HepG2 (cell line): ENCODE data around the gene PLEKHA6. TPM values are rescaled to one million over a fixed set of nuclear protein-coding genes. Genes with fewer than 3 reads are reported as not detected.

Experiments used
- ATAC-seq: fragments of 200-7000 bp; cut with Tn5 transposase; 3 replicates; pipeline ENCODE4 v1.9.1; 2020; ENCODE audit warnings: mild to moderate bottlenecking, moderate library complexity
- BruUV-seq: library from RNA; stranded (reverse); fragments of 400-500 nt; replicated peaks from 2 replicates; lab custom pipeline; 2021; lab: Mats Ljungman, UMichigan
- CTCF ChIA-PET: fragments of 300-600 bp; formaldehyde crosslinking; extraction: SDS; loops from one replicate; lab custom pipeline; 2021; ENCODE audit warnings: low total read pairs, inconsistent platforms, low intra/inter-chr PET ratio; lab: Yijun Ruan, JAX
- POLR2A ChIA-PET: fragments of 350-600 bp; sonication (Branson Sonifier 250); formaldehyde crosslinking; loops from one replicate; lab custom pipeline; 2020; ENCODE audit warnings: antibody characterized with exemption, inconsistent platforms; lab: Yijun Ruan, JAX
- DNase-seq: peaks from one replicate; pipeline ENCODE4 v3.0.0-alpha.2; 2015; ENCODE audit warnings: low spot score
- FAIRE-seq: peaks from 3 replicates; lab custom pipeline; 2011; peaks lifted over from hg19 to GRCh38; lab: Jason Lieb, UNC
- H2AFZ ChIP-seq: one replicate; pipeline ENCODE4 v1.6.1; 2011; ENCODE audit warnings: low read length, inconsistent platforms
- H3K27ac ChIP-seq: fragments of 300-600 bp; 3 replicates; pipeline ENCODE4 v1.8.0; 2011; ENCODE audit warnings: mixed run types, mild to moderate bottlenecking, mixed read lengths, low read length, inconsistent platforms; ENCODE audit not compliant: insufficient read depth; ENCODE audit errors: extremely low read length
- H3K27me3 ChIP-seq, 2 experiments: fragments of 200-600 bp in 1 of 2; 2 replicates in 1 of 2; 3 replicates in 1 of 2; pipeline versions ENCODE4 v1.6.0 to v1.8.0; 2011; ENCODE audit warnings: low read length in 2 of 2, mild to moderate bottlenecking in 2 of 2, moderate library complexity in 2 of 2, inconsistent platforms in 1 of 2; ENCODE audit not compliant: insufficient read depth in 2 of 2, control insufficient read depth in 1 of 2
- H3K36me3 ChIP-seq, 2 experiments: fragments of 200-600 bp in 1 of 2; replicated peaks in 1 of 2; 2 replicates in 1 of 2; 3 replicates in 1 of 2; pipeline versions ENCODE4 v1.5.1 to v1.8.0; 2011; ENCODE audit warnings: low read length in 2 of 2, inconsistent platforms in 1 of 2; ENCODE audit not compliant: insufficient read depth in 2 of 2, control insufficient read depth in 1 of 2
- H3K4me1 ChIP-seq: 2 replicates; pipeline ENCODE4 v1.5.1; 2012; ENCODE audit warnings: low read length, inconsistent platforms; ENCODE audit not compliant: insufficient read depth
- H3K4me2 ChIP-seq: 2 replicates; pipeline ENCODE4 v1.6.0; 2011; ENCODE audit warnings: low read depth, low read length, inconsistent platforms
- H3K4me3 ChIP-seq, 3 experiments: fragments of 200-600 bp in 1 of 3; sonication (generic), shearing (Covaris generic) in 1 of 3; replicated peaks in 1 of 3; 2 replicates each; pipeline ENCODE4 v1.5.1; 2011 to 2016; ENCODE audit warnings: low read length in 3 of 3, inconsistent platforms in 2 of 3, low read depth in 2 of 3, mild to moderate bottlenecking in 2 of 3, control low read depth in 1 of 3, mixed read lengths in 1 of 3; ENCODE audit not compliant: insufficient read depth in 1 of 3
- H3K79me2 ChIP-seq: one replicate; pipeline ENCODE4 v1.6.1; 2011; ENCODE audit warnings: low read length, inconsistent platforms; ENCODE audit not compliant: insufficient read depth
- H3K9ac ChIP-seq: 2 replicates; pipeline ENCODE4 v1.6.0; 2011; ENCODE audit warnings: mild to moderate bottlenecking, low read depth, low read length, inconsistent platforms; ENCODE audit not compliant: insufficient read depth
- H3K9me3 ChIP-seq: 2 replicates; pipeline ENCODE4 v1.5.1; 2012; ENCODE audit warnings: mild to moderate bottlenecking, low read length
- H4K20me1 ChIP-seq: 2 replicates; pipeline ENCODE4 v1.6.0; 2011; ENCODE audit warnings: inconsistent platforms, mild to moderate bottlenecking, low read length, moderate library complexity; ENCODE audit not compliant: insufficient read depth
- ARNT2 ChIP-seq: sonication (generic); formaldehyde crosslinking; IDR thresholded peaks from 2 replicates; pipeline ENCODE4 v1.8.0; 2022; ENCODE audit warnings: mild to moderate bottlenecking, low read depth, missing genetic modification reagents, moderate library complexity
- CEBPB ChIP-seq: IDR thresholded peaks from 2 replicates; pipeline ENCODE4 v1.6.1; 2011; ENCODE audit warnings: low read depth, low read length, improper control_type of control experiment, borderline replicate concordance
- ELF3 ChIP-seq: IDR thresholded peaks from 2 replicates; pipeline ENCODE4 v1.6.1; 2016; ENCODE audit warnings: missing genetic modification reagents, missing compliant biosample characterization
- KLF12 ChIP-seq: sonication (generic); formaldehyde crosslinking; IDR thresholded peaks from 2 replicates; pipeline ENCODE4 v1.4.0; 2020; ENCODE audit warnings: missing genetic modification reagents, borderline replicate concordance
- LCORL ChIP-seq, 2 experiments: fragments of 450-650 bp in 1 of 2; sonication (generic) in 1 of 2; formaldehyde crosslinking in 1 of 2; IDR thresholded peaks; 2 replicates each; pipeline versions ENCODE4 v1.5.0 to v1.6.1; 2017 to 2020; ENCODE audit warnings: antibody characterized with exemption in 1 of 2, missing genetic modification reagents in 1 of 2
- MTA3 ChIP-seq: sonication (generic); formaldehyde crosslinking; IDR thresholded peaks from 2 replicates; pipeline ENCODE4 v1.4.0; 2020; ENCODE audit warnings: missing genetic modification reagents
- PITX1 ChIP-seq: sonication (generic); formaldehyde crosslinking; IDR thresholded peaks from 2 replicates; pipeline ENCODE4 v1.5.1; 2020; ENCODE audit warnings: mild to moderate bottlenecking, missing genetic modification reagents
- REL ChIP-seq: sonication (generic); formaldehyde crosslinking; conservative IDR thresholded peaks from 2 replicates; pipeline ENCODE4 v1.8.0; 2022; ENCODE audit warnings: mild to moderate bottlenecking, missing genetic modification reagents, moderate library complexity
- SMYD3 ChIP-seq: sonication (generic); formaldehyde crosslinking; IDR thresholded peaks from 2 replicates; pipeline ENCODE4 v1.8.1; 2023; ENCODE audit warnings: mild to moderate bottlenecking, missing genetic modification reagents
- TBP ChIP-seq: sonication (generic); formaldehyde crosslinking; IDR thresholded peaks from 2 replicates; pipeline ENCODE4 v1.5.0; 2020; ENCODE audit warnings: missing genetic modification reagents
- ZBTB7B ChIP-seq: sonication (generic); formaldehyde crosslinking; IDR thresholded peaks from 2 replicates; pipeline ENCODE4 v1.4.0; 2020; ENCODE audit warnings: missing genetic modification reagents
- ZNF263 ChIP-seq: sonication (generic); formaldehyde crosslinking; IDR thresholded peaks from 2 replicates; pipeline ENCODE4 v1.4.0; 2020; ENCODE audit warnings: missing genetic modification reagents
- ZNF530 ChIP-seq: sonication (generic); formaldehyde crosslinking; IDR thresholded peaks from 2 replicates; pipeline ENCODE4 v1.5.0; 2020; ENCODE audit warnings: low read depth, mild to moderate bottlenecking, missing genetic modification reagents
- ZNF552 ChIP-seq: sonication (generic); formaldehyde crosslinking; IDR thresholded peaks from 2 replicates; pipeline ENCODE4 v1.9.0; 2022; ENCODE audit warnings: missing genetic modification reagents, mild to moderate bottlenecking, borderline replicate concordance
- WGBS: methylation state at CpG from one replicate; pipeline ENCODE4 v1.1.6; 2017; ENCODE audit warnings: low lambda C conversion rate; 5-methylcytosine and 5-hydroxymethylcytosine counted together
- in situ Hi-C: cut with HindIII; loops from 2 replicates; pipeline ENCODE4 v1.10.0; 2017; ENCODE audit warnings: low pct_unique_long_range_greater_than_20kb; ENCODE audit not compliant: extremely low pct_ligation_motif_present
- intact Hi-C: fragments of 100-400 bp; cut with micrococcal nuclease; formaldehyde crosslinking; loops from one replicate; pipeline ENCODE4 v1.10.0; 2022; ENCODE audit not compliant: unreplicated experiment
- polyA plus RNA-seq, 8 experiments: library from polyadenylated mRNA; depleted of rRNA in 3 of 8; stranded (reverse) in 7 of 8; unstranded in 1 of 8; fragments of >200 nt; fragmentation: Illumina TruSeq in 4 of 8; extraction: Trizol in 4 of 8; gene quantifications; 2 replicates each; pipeline versions ENCODE4 v1.2.1 to v1.2.3, GENCODE V29; 2011 to 2016; ENCODE audit warnings: low read depth in 4 of 8, missing spikeins in 1 of 8, mixed read lengths in 1 of 8; ENCODE audit not compliant: insufficient read depth in 1 of 8
- total RNA-seq, 5 experiments: library from RNA; depleted of rRNA; stranded (reverse); fragments of >200 nt; fragmentation: Illumina TruSeq; extraction: Trizol; gene quantifications; 2 replicates each; pipeline ENCODE4 v1.2.3, GENCODE V29; 2016; ENCODE audit warnings: low read depth in 1 of 5
- TF ChIP-seq, protein P1 (sequence below): sonication (generic); formaldehyde crosslinking; IDR thresholded peaks from 2 replicates; pipeline ENCODE4 v1.8.1; 2023; ENCODE audit warnings: mild to moderate bottlenecking, missing genetic modification reagents
- TF ChIP-seq, protein P2 (sequence below): sonication (generic); formaldehyde crosslinking; IDR thresholded peaks from 2 replicates; pipeline ENCODE4 v1.5.0; 2020; ENCODE audit warnings: missing genetic modification reagents
- TF ChIP-seq, protein P3 (sequence below): conservative IDR thresholded peaks from 2 replicates; pipeline ENCODE4 v1.6.1; 2018; ENCODE audit warnings: missing genetic modification reagents

PLEKHA6 gene
- total and polyA plus RNA-seq, 2 of the 13 experiments (the other 11 are each of a cell fraction or from before 2014, with no cell fraction given) = 5.3 to 11.4 TPM

DNA sequence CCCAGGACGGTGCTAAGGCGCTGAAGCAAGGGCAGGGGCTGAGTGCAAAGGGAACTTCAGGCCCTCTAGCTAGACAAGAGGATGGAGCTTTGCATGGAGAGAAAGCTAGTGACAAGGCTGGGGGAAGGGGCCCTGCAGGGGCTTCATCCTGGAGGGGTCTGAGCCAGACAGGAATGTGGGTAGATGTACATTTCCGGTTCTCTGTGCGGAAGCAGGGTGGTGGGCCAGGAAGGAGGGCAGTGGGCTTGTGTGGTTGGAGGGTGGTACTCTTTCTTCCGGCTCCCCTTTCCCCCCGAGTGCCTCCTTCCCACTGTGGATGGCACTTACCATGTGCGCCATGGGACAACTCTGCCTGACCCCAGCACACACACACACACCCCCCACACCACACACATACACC lies 165.0 kb downstream of the PLEKHA6 start:
- Histone ChIP-seq H3K4me1 (peaks cover 18% of the 10 kb centered on the region), H3K4me2 (no peak overlapping the region), H3K79me2 (no peaks in the 10 kb centered on the region), H3K9ac (no peak overlapping the region), H2AFZ (no peak overlapping the region), H3K36me3 (no peaks in the 10 kb centered on the region), H3K4me3 (no peak overlapping the region), H4K20me1 (no peaks in the 10 kb centered on the region), H3K9me3 (no peaks in the 10 kb centered on the region), H3K27me3 (peaks cover 2 to 25% of the 10 kb centered on the region in 2 experiments; a peak in 3 of 5 replicates), H3K27ac (no peak overlapping the region)
- DNase-seq (no peak), ATAC-seq (no peak), FAIRE-seq (no peak)
- POLR2A ChIA-PET = no interaction called here
- no TSS peak for BruUV-seq
- in situ Hi-C loops (no loop called here), intact Hi-C loops (no loop called here)
- 77% methylated on average over 7 of the region's 7 CpGs for WGBS
- CTCF ChIA-PET = no interaction called here
- TF ChIP-seq, protein P1, sequence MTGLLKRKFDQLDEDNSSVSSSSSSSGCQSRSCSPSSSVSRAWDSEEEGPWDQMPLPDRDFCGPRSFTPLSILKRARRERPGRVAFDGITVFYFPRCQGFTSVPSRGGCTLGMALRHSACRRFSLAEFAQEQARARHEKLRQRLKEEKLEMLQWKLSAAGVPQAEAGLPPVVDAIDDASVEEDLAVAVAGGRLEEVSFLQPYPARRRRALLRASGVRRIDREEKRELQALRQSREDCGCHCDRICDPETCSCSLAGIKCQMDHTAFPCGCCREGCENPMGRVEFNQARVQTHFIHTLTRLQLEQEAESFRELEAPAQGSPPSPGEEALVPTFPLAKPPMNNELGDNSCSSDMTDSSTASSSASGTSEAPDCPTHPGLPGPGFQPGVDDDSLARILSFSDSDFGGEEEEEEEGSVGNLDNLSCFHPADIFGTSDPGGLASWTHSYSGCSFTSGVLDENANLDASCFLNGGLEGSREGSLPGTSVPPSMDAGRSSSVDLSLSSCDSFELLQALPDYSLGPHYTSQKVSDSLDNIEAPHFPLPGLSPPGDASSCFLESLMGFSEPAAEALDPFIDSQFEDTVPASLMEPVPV = no peak
- TF ChIP-seq ZNF552 (CRISPR knock-in tag) (no peak), ZNF263 (no peak), MTA3 (CRISPR knock-in tag) (no peak), KLF12 (no peak), ELF3 (no peak), ZBTB7B (CRISPR knock-in tag) (no peak), ZNF530 (CRISPR knock-in tag) (no peak)

DNA sequence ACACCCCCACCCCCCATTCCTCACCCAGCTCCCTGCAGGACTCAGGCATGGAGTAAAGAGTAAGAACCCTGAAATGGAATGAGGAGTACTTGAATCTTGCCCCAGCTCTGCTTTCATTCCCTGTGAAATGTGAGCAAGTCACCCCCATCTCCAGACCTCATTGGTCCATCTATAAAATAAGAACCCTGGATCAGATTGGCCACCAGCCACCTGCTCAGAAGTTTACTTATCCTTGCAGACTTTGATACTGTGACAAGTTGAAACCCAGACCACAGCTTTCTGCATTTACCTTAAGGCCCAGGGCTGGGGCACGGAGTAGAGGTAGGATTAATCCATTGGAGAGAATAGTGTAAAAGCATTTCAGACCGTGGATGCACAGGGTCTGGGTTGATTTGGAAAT lies 165.6 kb downstream of the PLEKHA6 start:
- Histone ChIP-seq H3K27me3 (peaks cover 5 to 32% of the 10 kb centered on the region in 2 experiments; a peak in 4 of 5 replicates), H2AFZ (no peak overlapping the region), H3K9me3 (no peaks in the 10 kb centered on the region), H3K79me2 (no peaks in the 10 kb centered on the region), H3K9ac (no peak overlapping the region), H3K27ac (no peak overlapping the region), H4K20me1 (no peaks in the 10 kb centered on the region), H3K36me3 (no peaks in the 10 kb centered on the region), H3K4me1 (peaks cover 25% of the 10 kb centered on the region), H3K4me3 (no peak overlapping the region), H3K4me2 (no peak overlapping the region)
- ChIA-PET CTCF (no interaction called here), POLR2A (no interaction called here)
- no TSS peak for BruUV-seq
- no peak for DNase-seq
- in situ Hi-C loops (no loop called here), intact Hi-C loops (no loop called here)
- ATAC-seq = no peak
- FAIRE-seq = no peak
- WGBS = 0% methylated on average over 1 of the region's 2 CpGs
- TF ChIP-seq LCORL (IDR thresholded peaks at IDR 0.05) = no peak
- TF ChIP-seq LCORL (CRISPR knock-in tag; IDR thresholded peaks at IDR 0.05) = no peak
- TF ChIP-seq, protein P2, sequence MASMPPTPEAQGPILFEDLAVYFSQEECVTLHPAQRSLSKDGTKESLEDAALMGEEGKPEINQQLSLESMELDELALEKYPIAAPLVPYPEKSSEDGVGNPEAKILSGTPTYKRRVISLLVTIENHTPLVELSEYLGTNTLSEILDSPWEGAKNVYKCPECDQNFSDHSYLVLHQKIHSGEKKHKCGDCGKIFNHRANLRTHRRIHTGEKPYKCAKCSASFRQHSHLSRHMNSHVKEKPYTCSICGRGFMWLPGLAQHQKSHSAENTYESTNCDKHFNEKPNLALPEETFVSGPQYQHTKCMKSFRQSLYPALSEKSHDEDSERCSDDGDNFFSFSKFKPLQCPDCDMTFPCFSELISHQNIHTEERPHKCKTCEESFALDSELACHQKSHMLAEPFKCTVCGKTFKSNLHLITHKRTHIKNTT (CRISPR knock-in tag) = no peak
- no peak for TF ChIP-seq TBP (CRISPR knock-in tag)
- TF ChIP-seq ARNT2 = no peak
- no peak for TF ChIP-seq CEBPB
- TF ChIP-seq PITX1 (CRISPR knock-in tag) = no peak
- TF ChIP-seq SMYD3 = no peak
- TF ChIP-seq, protein P3, sequence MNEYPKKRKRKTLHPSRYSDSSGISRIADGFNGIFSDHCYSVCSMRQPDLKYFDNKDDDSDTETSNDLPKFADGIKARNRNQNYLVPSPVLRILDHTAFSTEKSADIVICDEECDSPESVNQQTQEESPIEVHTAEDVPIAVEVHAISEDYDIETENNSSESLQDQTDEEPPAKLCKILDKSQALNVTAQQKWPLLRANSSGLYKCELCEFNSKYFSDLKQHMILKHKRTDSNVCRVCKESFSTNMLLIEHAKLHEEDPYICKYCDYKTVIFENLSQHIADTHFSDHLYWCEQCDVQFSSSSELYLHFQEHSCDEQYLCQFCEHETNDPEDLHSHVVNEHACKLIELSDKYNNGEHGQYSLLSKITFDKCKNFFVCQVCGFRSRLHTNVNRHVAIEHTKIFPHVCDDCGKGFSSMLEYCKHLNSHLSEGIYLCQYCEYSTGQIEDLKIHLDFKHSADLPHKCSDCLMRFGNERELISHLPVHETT (CRISPR knock-in tag) = no peak
- no peak for TF ChIP-seq REL
